ENCODE measurements around the gene XRN1.
A peak's percentile ranks its signal among the peaks of the same experiment; 100 is the strongest.
"Not testable (repeated sequence)": the region's sequence is repeated elsewhere in the genome, so short reads cannot be mapped to it uniquely, and the experiment has no call there.

The XRN1 gene

DNA sequence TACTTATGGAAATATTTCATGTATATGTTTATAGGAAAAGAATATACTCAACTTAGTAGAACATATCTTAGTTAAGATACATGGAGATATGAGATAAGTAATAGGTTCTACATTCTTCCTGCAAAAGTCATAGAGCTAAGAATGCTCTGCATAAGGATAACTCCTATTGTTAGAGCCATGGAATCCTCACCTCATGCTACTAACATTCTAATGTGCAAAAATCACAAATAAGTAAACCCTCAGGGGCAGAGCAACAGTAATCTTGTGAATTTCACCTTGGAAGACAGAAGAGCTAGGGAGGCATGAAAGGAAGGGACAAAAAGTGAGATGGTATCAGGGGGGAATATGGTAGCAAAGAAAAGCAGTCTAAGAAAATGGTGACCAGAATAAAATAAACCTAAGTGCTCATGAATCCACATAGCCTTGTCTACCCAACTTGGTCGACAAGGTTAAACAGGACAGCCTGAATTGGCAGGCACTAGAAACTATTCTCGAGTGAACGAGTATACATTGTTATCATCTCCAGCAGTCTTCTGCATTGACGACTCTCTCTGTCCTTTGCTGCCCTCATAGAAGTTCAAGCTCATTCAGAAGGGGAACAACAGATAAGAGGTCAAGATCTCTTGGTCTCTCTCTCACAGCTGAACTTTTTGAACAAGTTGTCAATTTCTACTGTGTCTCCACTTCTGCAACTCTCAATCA is 52.8 kb downstream of the XRN1 start:
- DNase-seq (ENCODE audit: low read depth): no peak
- H3K4me3 ChIP-seq (ENCODE audit: control insufficient read depth, low read depth, low read length): no peak overlapping the region

DNA sequence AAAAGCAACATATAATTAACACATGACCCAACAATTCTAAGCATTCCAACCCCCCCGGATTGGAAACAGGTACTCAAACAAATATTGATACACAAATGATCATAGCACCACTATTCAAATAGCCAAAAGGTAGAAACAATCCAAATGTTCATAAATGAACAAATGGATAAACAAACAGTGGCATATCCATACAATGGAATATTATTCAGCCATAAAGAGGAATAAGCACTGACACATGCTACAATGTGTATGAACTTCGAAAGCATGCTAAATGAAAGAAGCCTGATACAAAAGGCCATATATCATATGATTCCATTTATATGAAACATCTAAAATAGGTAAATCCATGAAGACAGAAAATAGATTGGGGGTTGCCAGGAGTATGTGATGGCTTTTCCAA is 62.8 kb downstream of the XRN1 start:
- DNase-seq (ENCODE audit: low read depth): no peak
- H3K4me3 ChIP-seq (ENCODE audit: control insufficient read depth, low read depth, low read length): no peak overlapping the region
- TF ChIP-seq, protein P1, sequence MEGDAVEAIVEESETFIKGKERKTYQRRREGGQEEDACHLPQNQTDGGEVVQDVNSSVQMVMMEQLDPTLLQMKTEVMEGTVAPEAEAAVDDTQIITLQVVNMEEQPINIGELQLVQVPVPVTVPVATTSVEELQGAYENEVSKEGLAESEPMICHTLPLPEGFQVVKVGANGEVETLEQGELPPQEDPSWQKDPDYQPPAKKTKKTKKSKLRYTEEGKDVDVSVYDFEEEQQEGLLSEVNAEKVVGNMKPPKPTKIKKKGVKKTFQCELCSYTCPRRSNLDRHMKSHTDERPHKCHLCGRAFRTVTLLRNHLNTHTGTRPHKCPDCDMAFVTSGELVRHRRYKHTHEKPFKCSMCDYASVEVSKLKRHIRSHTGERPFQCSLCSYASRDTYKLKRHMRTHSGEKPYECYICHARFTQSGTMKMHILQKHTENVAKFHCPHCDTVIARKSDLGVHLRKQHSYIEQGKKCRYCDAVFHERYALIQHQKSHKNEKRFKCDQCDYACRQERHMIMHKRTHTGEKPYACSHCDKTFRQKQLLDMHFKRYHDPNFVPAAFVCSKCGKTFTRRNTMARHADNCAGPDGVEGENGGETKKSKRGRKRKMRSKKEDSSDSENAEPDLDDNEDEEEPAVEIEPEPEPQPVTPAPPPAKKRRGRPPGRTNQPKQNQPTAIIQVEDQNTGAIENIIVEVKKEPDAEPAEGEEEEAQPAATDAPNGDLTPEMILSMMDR (conservative IDR thresholded peaks at IDR 0.05; ENCODE audit: control insufficient read depth, insufficient read depth, low read depth, low read length): no peak

More for the DNA sequence above, 52.8 kb downstream of the XRN1 start:
- TF ChIP-seq, protein P1 (conservative IDR thresholded peaks at IDR 0.05; ENCODE audit: control insufficient read depth, insufficient read depth, low read depth, low read length): no peak

DNA sequence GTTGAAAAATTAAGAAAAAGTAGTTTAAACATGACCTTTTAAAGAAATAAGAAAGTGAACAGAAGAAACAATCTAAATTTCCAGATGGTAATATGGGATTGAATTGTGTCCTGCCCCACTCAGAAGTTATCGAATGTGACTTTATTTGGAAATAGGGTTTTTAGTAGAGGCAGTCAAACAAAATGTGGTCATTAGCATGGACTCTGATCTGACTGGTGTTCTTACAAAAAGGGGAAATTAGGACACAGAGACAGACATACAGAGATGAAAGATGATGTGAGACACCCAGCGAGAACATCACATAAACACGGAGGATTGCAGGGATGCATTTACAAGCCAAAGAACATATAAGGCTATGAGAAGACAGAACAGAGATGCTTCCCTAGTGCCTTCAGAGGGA is 73.2 kb downstream of the XRN1 start:
- TF ChIP-seq, protein P1 (conservative IDR thresholded peaks at IDR 0.05; ENCODE audit: control insufficient read depth, insufficient read depth, low read depth, low read length): no peak
- H3K4me3 ChIP-seq (ENCODE audit: control insufficient read depth, low read depth, low read length): no peak overlapping the region
- DNase-seq (ENCODE audit: low read depth): no peak

DNA sequence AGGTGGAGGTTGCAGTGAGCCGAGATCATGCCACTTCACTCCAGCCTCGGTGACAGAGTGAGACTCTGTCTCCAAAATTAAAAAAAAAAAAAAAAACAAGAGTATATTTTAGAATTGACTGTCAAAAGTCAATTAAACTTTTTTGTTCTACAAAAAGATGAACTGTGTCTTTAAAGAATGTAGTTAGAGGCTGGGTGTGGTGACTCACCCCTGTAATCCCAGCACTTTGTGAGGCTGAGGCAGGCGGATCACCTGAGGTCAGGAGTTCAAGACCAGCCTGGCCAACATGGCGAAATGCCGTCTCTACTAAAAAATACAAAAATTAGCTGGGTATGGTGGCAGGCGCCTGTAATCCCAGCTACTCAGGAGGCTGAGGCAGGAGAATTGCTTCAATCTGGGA is 78.3 kb downstream of the XRN1 start:
- peak; percentile 8 for DNase-seq (ENCODE audit: low read depth)
- H3K4me3 ChIP-seq (ENCODE audit: control insufficient read depth, low read depth, low read length): not testable (repeated sequence)

DNA sequence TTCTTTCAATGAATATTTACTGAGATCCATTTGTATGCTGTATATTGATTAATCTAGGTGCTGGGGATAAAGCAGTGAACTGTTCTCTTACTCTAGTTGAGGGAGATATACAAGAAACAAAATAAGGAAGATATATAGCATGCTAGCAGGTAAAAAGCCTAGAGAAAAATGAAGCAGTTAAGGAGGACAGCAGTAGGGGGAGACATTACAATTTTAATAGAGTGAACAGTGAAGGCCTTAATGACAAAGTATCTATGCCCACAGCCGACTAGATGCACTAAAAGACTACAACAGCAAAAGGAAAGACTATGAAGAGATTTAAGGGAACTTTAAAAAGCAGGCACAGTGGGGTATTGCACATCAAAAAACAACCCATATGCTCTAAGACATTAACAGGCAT is 81.4 kb downstream of the XRN1 start:
- DNase-seq (ENCODE audit: low read depth): peak; percentile 6
- H3K4me3 ChIP-seq (ENCODE audit: control insufficient read depth, low read depth, low read length): no peak overlapping the region
- TF ChIP-seq, protein P1 (conservative IDR thresholded peaks at IDR 0.05; ENCODE audit: control insufficient read depth, insufficient read depth, low read depth, low read length): peak; percentile 30

DNA sequence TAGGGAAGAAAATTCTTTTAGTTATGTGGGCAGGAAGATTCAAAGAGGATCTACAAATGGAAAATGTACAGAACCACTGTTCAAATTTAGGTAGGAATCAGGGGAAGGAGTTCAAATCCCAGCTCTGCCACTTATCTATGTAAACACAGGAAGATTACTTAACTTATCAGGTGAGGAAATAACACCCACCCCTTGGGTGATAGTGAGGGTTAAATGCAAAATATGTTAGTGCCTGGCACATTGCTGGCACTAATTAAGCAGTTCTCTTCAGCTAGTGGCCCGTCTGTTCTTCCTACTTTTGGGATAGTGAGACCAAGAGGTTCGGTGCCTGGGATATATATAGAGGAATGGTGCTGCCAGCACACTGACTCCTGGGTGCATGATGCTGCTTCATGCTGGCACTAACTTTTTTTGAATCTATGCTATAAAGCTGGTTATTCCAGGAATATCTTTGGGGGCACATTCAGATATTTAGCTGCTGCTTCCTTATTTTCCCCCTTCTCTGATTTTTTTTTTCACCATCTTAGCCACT is 83.8 kb downstream of the XRN1 start:
- H3K4me3 ChIP-seq (ENCODE audit: control insufficient read depth, low read depth, low read length): no peak overlapping the region
- TF ChIP-seq, protein P1 (conservative IDR thresholded peaks at IDR 0.05; ENCODE audit: control insufficient read depth, insufficient read depth, low read depth, low read length): no peak
- DNase-seq (ENCODE audit: low read depth): no peak

DNA sequence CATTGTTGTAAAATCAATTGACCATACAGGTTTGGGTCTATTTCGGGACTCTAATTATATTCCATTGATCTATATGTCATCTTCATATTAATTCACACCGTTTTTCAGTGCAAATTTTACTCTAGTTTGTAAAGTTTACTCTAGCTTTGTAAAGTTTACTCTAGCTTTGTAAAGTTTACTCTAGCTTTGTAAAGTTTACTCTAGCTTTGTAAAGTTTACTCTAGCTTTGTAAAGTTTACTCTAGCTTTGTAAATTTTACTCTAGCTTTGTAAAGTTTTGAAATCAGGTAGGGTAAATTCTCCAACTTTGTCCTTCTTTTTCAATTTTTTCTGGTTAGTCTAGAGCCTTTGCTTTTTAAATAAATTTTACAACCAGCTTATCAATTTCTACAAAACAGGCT is 84.4 kb downstream of the XRN1 start:
- H3K4me3 ChIP-seq (ENCODE audit: control insufficient read depth, low read depth, low read length); DNase-seq (ENCODE audit: low read depth): not testable (repeated sequence)

DNA sequence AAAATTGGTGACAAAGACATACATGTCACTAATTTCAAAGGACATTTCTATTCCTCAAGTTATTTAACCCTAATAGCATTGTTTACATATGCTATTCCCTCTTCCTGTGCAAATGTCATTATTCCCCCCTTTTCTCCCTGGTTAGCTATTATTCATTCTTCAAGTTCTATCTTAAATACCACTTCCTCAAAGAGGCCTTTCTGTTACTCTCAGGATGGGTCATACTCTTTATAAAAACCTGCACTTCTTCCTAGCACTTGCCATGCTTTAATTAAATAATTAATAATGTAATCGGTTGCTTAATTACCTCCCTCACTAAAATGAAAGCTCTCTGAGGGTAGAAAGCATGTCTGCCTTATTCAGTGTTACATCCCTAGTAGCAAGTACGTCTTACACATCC is 88.5 kb downstream of the XRN1 start:
- H3K4me3 ChIP-seq (ENCODE audit: control insufficient read depth, low read depth, low read length): no peak overlapping the region
- TF ChIP-seq, protein P1 (conservative IDR thresholded peaks at IDR 0.05; ENCODE audit: control insufficient read depth, insufficient read depth, low read depth, low read length): no peak
- DNase-seq (ENCODE audit: low read depth): no peak
